Measurements from ENCODE around the gene POLE.

DNA sequence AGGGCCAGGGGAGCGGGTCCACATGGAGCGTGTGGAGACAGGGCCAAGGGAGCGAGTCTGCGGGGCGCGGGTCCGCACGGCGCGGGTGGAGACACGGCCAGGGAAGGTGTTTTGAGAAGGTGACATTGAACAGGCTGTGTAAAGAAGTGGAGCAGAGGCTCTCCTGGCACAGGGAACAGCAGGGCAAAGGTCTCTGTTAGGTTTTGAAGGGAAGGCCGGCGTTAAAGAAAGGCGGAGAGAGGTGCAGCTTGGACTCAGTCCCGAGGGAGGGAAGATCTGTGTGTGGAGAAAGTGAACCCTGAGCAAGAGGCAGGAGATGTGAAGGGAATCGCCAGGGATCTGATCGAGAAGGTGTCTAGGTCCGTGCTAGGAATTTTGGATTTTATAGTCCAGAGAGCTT, 2.1 kb upstream of the POLE start:
- TF ChIP-seq, protein P1, sequence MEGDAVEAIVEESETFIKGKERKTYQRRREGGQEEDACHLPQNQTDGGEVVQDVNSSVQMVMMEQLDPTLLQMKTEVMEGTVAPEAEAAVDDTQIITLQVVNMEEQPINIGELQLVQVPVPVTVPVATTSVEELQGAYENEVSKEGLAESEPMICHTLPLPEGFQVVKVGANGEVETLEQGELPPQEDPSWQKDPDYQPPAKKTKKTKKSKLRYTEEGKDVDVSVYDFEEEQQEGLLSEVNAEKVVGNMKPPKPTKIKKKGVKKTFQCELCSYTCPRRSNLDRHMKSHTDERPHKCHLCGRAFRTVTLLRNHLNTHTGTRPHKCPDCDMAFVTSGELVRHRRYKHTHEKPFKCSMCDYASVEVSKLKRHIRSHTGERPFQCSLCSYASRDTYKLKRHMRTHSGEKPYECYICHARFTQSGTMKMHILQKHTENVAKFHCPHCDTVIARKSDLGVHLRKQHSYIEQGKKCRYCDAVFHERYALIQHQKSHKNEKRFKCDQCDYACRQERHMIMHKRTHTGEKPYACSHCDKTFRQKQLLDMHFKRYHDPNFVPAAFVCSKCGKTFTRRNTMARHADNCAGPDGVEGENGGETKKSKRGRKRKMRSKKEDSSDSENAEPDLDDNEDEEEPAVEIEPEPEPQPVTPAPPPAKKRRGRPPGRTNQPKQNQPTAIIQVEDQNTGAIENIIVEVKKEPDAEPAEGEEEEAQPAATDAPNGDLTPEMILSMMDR (IDR thresholded peaks at IDR 0.05; ENCODE audit: low read depth, low read length), result no peak
- no peak for TF ChIP-seq EZH2phosphoT487 (IDR thresholded peaks at IDR 0.05; ENCODE audit: low read depth)
